IPS DF 4.7 (cell line): ENCODE data around the gene C9orf50.

ENCODE experiments used
- DNase-seq: peaks from one replicate; pipeline ENCODE4 v3.0.0-alpha.2; 2013; ENCODE audit warnings: low spot score; ENCODE audit errors: extremely low read depth

Gene C9orf50

DNA sequence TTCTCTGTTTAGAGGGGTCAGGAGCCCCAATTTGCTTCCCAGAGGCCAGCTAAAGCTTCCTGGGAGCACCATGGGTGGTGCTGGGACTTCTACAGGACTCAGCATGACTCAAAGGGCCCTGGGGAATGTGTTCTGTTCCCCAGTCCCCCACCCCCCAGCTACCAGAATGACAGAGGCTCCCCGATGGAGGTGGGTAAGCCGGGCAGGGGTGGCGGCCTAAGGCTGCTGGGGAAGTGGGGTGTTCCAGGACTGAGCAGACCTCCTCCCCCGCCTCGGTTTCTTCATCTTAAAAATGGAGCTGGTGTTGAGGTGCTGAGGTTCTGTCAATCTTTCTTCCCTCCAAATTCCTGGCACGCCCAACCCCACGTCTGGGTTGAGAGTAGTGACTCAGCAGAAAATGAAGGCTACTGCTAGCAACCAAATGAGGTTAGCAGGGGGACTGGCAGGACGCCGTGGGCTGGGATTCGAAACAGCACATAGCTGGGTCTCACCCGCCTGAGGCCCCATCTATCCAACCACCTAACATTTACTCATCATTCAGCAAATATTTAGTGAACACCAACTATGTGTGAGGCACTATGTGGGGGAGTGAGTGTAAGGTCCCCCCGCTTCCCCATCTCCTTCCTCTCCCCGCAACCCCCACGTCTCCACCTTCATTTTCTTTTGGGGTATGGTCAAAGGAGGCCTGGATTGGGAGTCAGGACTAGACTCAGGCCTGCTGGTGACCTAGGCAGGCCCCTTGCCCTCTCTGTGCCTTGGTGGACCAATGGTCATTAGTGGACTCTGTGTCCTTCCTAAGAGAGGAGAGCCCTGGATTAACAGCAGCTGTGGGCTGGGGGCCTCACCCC is 50.2 kb downstream of the C9orf50 start:
- DNase-seq = no peak

DNA sequence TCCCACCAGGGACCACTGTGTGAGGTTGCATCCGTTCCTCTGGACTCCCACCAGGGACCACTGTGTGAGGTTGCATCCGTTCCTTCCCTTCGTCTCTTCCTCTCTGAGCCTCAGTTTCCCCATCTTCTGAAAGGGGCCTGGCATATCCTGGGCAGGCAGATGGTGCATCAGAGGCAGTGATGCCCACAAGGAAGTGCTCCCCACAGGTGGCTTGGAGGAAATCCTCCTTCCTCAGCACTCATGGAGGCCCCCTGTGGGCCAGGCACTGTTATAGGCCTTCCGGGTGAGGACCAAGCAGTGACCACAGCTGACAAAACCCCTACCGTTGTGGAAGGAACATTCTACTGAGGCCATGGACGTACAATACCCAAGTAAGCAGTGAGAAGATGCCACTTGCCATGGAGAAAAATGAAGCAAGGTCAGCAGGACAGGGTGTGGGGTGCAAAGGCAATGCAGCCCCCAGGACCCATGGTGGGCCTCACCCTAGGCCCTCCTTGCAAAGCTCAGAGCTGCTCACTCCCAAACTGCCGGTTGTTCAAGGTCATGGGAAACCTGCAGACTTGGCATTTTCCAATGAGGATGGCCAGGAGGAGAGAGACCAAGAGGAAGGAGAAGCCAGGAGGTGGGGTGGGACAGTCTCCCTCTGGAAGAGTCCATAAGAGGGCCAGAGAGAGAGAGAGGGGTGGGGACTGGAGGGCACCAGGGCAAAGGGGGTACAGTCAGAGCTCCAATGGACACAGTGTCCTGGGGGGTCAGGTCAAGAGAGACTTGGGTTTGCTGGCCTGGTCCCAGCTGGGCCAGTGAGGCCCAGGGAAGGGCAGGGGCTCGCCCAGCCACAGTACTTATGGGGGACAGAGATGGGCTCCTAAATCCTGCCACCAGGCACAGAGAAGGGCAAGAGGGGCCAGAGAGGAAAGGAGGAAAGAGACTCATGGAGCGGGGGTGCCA is 51.1 kb downstream of the C9orf50 start:
- no peak for DNase-seq

DNA sequence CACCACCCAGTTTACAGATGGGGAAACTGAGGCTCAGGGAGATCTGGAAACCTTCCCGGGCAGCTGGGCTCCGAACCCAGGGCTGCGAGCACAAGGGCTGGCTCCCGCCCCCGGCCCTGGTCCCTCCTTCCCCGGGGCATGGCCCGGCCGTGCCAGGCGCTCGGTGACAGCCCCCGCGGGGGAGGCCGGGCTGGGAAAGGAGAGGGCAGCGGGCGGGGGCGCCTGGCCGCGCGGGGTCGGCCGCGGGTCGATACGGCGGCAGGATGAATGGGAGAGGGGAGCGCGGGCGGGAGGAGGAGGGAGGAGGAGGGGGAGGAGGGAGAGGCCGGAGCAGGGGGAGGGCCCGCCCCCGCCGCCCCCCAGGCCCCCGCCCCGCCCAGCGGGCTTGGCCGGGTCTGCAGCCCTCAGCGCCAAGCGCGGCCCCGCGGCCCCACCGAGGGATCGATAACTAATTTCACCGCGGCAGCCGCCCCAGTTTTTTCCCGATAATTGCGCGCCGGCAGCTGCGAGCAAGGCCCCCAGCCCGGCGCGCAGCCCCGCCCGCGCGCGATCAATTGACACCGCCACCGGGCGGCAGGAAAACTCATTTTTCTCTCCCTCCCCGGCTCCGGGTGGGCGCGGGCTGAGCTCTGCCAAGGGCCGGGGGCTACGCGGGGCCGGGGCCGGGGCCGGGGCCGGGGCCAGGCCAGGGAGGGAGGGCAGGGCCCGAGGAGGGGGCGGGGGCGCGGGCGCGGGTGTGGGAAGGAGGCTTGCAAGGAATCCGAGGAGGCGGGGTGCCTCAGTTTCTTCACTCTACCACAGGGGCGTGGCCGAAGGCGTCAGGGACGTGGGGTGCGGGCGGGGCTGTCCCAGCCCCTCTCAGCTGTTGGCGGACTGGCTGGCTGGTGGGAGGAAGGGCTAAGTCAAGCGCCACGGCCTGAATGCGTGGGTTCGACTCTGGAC is 52.1 kb downstream of the C9orf50 start:
- no peak for DNase-seq

DNA sequence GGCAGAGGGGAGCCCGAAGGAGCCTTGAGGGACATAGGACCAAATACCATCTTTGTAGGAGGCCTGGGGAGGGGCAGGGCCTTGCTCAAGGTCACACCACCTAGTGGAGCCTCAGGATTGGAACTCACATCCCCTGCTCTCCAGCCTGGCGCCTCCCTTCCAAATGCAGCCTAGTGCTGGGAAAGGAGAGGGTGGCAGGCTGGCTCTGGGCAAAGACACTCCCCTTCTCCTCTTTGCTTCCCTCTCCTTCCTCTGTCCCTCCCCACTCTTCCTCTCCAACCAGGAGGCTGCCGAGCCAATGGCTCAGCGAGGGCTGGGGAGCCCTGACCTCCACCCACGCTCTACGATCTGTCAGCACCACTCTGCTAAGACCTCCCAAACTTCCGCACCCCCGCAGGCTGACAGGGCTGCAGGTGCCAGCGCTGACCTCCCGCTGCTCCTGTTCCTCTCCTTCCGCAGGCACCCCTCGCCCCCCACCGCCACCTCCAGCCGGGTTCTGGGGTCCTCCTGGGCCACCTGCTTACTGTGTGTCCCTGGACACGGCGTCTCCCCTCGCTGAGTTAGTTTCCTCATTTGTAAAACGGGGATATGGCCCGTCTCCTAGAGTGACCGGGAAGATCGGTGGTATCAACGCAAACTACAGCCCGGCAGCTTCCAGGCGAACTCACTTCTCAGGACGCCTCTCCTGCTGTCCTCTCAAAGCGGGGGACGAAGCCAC is 52.9 kb downstream of the C9orf50 start:
- DNase-seq = no peak

DNA sequence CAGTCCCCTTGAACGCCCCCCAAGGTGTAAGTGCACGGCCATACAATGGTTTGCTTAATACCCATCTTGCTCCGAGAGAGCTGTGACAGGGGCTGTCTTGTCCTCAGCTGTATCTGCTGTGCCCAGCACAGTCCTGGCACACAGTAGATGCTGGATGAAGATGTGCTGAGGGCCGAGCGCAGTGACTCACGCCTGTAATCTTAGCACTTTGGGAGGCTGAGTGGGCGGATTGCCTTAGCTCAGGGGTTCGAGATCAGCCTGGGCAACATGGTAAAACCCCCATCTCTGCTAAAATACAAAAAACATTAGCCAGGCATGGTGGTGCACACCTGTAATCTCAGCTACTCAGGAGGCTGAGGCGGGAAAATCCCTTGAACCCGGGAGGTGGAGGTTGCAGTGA is 53.6 kb downstream of the C9orf50 start:
- DNase-seq = no peak

DNA sequence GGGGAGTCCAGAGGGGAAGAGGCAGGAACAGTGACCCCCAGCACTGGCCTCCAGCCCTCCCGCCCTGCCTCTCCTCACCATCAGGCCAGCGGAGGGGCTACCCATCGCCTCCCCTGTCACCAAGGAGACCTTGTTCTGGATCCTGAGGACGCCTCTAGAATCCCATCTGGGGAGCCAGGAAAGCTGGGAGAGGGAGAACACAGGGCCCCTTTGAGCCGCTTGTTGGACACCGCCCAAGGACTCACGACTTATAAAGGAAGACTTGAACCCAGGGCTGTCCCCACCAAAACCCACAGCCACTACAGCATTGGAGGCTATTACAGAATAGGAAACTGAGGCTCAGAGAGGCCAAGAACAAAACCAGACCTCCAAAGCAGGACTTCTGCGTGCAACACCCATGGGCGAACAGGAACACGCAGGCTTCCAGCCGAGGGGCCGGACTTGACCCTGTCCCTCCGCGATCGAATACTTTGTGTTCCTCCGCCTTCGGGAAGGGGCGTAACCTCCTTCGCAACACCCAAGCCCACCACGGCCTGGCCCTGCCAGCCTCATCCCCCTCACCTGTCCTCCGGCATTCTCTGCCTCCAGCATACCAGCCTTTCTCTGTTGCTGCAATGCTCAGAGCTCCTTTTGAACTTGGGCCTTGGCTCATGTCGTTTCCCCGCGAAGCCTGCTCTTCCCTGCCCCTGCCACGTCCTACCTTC is 54.2 kb downstream of the C9orf50 start:
- DNase-seq = no peak

DNA sequence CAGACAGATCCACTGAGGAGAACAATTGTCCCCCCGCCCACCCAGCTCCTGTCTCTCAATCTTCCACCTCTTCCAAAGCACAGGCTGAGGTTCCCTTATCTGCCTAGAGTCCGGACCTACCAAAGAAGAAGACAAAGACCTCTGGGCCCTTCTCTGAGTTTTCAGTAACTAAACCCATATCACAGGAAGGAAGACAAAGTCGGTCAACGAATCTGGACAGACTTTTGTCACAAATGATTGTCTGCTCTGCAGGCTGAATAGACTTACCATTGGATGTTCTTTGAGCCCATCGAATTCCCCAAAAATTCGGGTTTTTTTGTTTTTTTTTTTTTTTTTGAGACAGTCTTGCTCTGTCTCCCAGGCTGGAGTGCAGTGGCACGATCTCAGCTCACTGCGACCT is 58.0 kb downstream of the C9orf50 start:
- DNase-seq = no peak

DNA sequence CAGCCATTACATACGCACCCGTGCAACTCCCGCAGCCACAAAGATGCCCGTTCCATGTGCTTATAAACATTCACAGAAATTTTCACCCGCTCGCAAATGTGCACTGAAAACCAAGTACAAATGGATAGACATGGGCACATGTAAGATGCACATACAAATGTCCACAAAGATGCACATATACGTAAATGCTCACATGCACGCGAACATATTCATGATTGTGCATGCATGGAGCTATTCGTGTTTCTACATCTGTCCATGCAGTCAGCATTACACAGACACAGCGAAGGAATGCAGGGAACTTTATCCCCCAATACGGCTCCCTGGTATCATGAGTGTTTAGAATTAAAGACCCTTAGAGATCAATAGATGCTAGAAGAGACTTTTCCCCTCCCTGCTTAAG is 58.4 kb downstream of the C9orf50 start:
- no peak for DNase-seq
